Measurements from ENCODE around the gene FGF14.

DNA sequence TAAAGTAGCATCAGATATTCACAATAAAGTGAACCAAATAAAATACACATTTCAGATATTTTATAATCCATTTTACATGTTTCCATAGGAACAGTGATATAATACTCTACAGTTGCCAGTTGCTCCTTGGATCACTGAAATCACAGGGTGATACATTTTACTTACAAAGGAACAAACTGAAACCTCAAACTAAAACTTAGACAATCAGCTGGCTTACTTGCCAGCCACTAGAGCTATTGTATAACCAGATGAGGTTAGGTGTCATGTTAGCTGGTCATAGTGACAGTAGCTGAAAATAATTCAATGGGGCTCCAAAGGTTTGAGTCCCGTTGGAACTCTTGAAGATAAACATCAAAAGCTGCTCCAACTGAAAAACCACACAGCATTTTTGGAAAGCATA, 674.7 kb downstream of the FGF14 start:
- TF ChIP-seq, protein P1, sequence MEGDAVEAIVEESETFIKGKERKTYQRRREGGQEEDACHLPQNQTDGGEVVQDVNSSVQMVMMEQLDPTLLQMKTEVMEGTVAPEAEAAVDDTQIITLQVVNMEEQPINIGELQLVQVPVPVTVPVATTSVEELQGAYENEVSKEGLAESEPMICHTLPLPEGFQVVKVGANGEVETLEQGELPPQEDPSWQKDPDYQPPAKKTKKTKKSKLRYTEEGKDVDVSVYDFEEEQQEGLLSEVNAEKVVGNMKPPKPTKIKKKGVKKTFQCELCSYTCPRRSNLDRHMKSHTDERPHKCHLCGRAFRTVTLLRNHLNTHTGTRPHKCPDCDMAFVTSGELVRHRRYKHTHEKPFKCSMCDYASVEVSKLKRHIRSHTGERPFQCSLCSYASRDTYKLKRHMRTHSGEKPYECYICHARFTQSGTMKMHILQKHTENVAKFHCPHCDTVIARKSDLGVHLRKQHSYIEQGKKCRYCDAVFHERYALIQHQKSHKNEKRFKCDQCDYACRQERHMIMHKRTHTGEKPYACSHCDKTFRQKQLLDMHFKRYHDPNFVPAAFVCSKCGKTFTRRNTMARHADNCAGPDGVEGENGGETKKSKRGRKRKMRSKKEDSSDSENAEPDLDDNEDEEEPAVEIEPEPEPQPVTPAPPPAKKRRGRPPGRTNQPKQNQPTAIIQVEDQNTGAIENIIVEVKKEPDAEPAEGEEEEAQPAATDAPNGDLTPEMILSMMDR (IDR thresholded peaks at IDR 0.05) = no peak
- TF ChIP-seq ZFX (IDR thresholded peaks at IDR 0.05; ENCODE audit: borderline replicate concordance) = no peak

Measured in 22Rv1 (cell line).